Measurements from ENCODE around the gene MIPOL1.
"Not testable (repeated sequence)": the region's sequence is repeated elsewhere in the genome, so short reads cannot be mapped to it uniquely, and the experiment has no call there.

MIPOL1 gene

DNA sequence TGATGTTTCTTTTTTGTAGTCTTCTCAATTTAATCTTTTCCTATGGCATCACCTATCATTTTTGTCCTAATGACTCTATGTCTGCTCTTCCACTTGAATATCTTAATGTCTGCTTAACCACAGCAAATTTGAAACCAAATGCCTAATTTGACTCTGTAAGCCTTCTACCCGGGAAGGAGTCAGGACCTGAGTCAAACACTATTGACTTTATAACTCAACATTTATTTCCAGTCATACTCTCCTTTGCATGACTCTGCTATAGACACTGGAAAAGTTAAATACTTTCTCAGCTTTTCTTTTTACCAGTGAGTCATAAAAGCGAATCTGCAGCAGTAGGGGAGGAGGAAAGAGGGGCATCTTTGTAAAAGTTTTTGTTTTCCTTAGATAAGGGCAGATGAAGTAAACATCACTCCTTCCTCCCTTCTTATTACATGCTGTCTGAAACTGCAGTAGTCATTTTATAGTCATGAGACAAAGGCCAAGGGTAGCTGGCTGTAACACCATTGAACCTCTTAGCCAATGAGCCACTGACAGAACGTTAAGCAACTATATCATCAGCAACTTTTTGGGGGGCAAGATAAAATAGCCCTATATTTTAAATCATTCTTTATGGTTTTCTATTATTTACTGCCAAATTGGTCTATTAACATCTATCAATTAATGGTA, 179.3 kb downstream of the MIPOL1 start:
- TF ChIP-seq MYC (IDR thresholded peaks at IDR 0.05; ENCODE audit: low read depth, low read length) (no peak), CTCF (IDR thresholded peaks at IDR 0.05; ENCODE audit: low read depth, low read length) (no peak), POLR2A (IDR thresholded peaks at IDR 0.05; ENCODE audit: extremely low read depth, insufficient read length) (no peak)
- TF ChIP-seq, protein P1, sequence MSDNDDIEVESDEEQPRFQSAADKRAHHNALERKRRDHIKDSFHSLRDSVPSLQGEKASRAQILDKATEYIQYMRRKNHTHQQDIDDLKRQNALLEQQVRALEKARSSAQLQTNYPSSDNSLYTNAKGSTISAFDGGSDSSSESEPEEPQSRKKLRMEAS (IDR thresholded peaks at IDR 0.05; ENCODE audit: low read depth, low read length), result no peak
- DNase-seq (ENCODE audit: low read depth), result no peak
- no peak overlapping the region for H3K4me3 ChIP-seq (ENCODE audit: low read depth, low read length)

DNA sequence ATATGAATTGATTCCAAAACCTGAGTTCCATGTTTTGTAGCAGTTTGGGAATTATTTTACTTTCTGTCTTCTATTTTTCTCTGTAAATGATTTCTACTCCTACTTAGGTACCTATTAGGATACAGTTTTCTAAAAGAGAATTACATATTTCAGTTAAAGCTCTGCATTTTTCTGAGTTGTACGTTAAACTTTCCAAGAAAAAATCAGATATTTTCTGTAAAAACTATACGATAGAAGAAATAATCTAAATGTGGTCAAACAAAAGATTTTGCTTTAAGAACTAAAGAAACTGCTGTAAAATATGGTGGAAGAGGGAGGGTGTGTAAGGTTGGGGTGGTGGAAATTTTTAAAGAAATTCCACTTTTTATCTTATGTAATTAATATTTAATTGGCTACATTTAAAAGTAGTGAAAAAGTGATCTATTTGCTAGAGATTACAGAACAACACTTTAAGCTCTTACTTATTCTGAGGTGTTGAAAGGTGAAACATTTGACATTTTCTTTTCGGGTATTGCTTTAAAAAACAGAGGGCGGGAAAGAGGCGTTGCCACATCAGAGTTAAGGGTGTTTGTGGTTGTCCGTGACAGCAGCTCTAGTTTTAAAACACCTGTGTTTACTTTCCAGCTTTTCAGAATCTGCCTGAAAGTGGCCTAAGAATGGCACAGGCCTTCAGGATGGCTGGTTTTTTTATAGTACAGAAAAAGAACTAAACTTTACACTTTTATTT, 187.3 kb downstream of the MIPOL1 start:
- no peak for TF ChIP-seq POLR2A (IDR thresholded peaks at IDR 0.05; ENCODE audit: extremely low read depth, insufficient read length)
- no peak for TF ChIP-seq CTCF (IDR thresholded peaks at IDR 0.05; ENCODE audit: low read depth, low read length)
- no peak for TF ChIP-seq MYC (IDR thresholded peaks at IDR 0.05; ENCODE audit: low read depth, low read length)
- TF ChIP-seq, protein P1 (IDR thresholded peaks at IDR 0.05; ENCODE audit: low read depth, low read length), result no peak
- no peak overlapping the region for H3K4me3 ChIP-seq (ENCODE audit: low read depth, low read length)
- DNase-seq (ENCODE audit: low read depth), result no peak

DNA sequence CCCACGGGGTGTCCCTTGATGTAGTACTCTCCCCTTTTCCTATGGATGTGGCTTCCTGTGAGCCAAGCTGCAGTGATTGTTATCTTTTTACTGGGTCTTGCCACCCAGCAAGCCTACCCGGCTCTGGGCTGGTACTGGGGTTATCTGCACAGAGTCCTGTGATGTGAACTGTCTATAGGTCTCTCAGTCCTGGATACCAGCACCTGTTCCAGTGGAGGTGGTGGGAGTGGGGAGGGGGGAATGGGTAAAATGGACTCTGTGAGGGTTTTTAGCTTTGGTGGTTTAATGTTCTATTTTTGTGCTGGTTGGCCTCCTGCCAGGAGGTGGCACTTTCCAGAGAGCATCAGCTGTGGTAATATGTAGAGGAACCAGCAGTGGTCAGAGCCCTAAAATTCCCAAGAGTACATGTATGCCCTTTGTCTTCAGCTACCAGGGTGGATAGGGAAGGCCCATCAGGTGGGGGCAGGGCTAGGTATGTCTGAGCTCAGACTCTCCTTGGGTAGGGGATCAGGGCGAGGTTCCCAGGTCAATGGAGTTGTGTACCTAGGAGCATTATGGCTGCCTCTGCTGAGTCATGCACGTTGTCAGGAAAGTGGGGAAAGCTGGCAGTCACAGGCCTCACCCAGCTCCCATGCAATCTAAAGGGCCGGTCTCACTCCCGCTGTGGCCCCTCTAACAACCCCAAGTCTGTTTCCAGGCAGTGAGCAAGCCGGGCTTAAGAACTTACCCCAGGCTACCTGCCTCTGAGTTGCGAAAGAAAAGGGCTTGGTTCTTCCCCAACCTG, 199.6 kb downstream of the MIPOL1 start:
- not testable (repeated sequence) for H3K4me3 ChIP-seq (ENCODE audit: low read depth, low read length); DNase-seq (ENCODE audit: low read depth)

DNA sequence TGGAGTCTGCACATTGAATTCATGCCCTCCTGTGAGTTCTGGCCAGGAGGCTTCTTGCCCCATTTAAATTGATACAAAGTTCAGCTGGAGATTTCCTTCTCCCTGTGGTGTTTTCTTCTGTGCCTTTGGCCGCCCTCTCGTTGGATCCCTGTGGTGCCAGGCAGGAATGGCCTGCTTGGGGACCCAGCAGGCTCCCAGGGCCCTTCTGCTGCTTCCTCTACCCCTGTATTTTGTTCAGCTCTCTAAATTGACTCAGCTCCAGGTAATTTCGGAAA, 200.1 kb downstream of the MIPOL1 start:
- no peak overlapping the region for H3K4me3 ChIP-seq (ENCODE audit: low read depth, low read length)
- no peak for DNase-seq (ENCODE audit: low read depth)
- TF ChIP-seq POLR2A (IDR thresholded peaks at IDR 0.05; ENCODE audit: extremely low read depth, insufficient read length), result no peak
- TF ChIP-seq MYC (IDR thresholded peaks at IDR 0.05; ENCODE audit: low read depth, low read length), result no peak
- TF ChIP-seq CTCF (IDR thresholded peaks at IDR 0.05; ENCODE audit: low read depth, low read length), result no peak
- TF ChIP-seq, protein P1 (IDR thresholded peaks at IDR 0.05; ENCODE audit: low read depth, low read length), result no peak

DNA sequence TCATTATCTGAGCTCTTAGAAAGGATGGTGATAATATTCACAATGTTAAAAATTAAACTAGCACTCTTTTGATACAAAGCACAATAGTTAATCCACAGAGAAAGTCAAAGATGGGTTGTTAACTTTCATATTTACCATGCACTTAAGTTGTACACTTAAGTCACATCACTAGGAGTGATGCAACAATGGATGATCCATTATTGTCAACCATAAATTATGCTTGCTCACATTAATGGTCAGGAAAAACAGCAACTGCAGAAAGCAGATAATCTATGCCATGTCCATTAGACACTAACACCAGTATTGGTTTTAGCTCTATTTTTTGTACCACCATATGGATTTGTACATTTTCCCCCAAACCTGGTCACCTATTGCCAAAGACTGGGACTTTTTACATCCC, 201.8 kb downstream of the MIPOL1 start:
- DNase-seq (ENCODE audit: low read depth), result no peak
- no peak overlapping the region for H3K4me3 ChIP-seq (ENCODE audit: low read depth, low read length)
- TF ChIP-seq MYC (IDR thresholded peaks at IDR 0.05; ENCODE audit: low read depth, low read length) (no peak), POLR2A (IDR thresholded peaks at IDR 0.05; ENCODE audit: extremely low read depth, insufficient read length) (no peak)

GRCh38 chr14:37401093-37401492, 203.4 kb downstream of the MIPOL1 start:
- TF ChIP-seq, protein P1 (IDR thresholded peaks at IDR 0.05; ENCODE audit: low read depth, low read length), result no peak
- no peak for TF ChIP-seq CTCF (IDR thresholded peaks at IDR 0.05; ENCODE audit: low read depth, low read length)
- no peak for TF ChIP-seq POLR2A (IDR thresholded peaks at IDR 0.05; ENCODE audit: extremely low read depth, insufficient read length)
- no peak for TF ChIP-seq MYC (IDR thresholded peaks at IDR 0.05; ENCODE audit: low read depth, low read length)
- DNase-seq (ENCODE audit: low read depth), result no peak
- no peak overlapping the region for H3K4me3 ChIP-seq (ENCODE audit: low read depth, low read length)
